Neural progenitor cell (in vitro differentiated cells): ENCODE results near the gene MPRIP.
"Not testable (repeated sequence)": the region's sequence is repeated elsewhere in the genome, so short reads cannot be mapped to it uniquely, and the experiment has no call there.

Source experiments
- EZH2 ChIP-seq: fragments of 200-600 bp; sonication (generic); IDR thresholded peaks from 2 replicates; pipeline ENCODE4 v1.6.1; 2017; ENCODE audit warnings: antibody characterized with exemption, mild to moderate bottlenecking, moderate library complexity
- EZH2phosphoT487 ChIP-seq: fragments of 200-600 bp; sonication (generic); IDR thresholded peaks from 2 replicates; pipeline ENCODE4 v1.6.1; 2017; ENCODE audit warnings: antibody characterized with exemption
- TF ChIP-seq, protein P1 (sequence below): fragments of 200-600 bp; sonication (generic); IDR thresholded peaks from 2 replicates; pipeline ENCODE4 v1.5.1; 2017; ENCODE audit warnings: antibody characterized with exemption, mild to moderate bottlenecking

DNA sequence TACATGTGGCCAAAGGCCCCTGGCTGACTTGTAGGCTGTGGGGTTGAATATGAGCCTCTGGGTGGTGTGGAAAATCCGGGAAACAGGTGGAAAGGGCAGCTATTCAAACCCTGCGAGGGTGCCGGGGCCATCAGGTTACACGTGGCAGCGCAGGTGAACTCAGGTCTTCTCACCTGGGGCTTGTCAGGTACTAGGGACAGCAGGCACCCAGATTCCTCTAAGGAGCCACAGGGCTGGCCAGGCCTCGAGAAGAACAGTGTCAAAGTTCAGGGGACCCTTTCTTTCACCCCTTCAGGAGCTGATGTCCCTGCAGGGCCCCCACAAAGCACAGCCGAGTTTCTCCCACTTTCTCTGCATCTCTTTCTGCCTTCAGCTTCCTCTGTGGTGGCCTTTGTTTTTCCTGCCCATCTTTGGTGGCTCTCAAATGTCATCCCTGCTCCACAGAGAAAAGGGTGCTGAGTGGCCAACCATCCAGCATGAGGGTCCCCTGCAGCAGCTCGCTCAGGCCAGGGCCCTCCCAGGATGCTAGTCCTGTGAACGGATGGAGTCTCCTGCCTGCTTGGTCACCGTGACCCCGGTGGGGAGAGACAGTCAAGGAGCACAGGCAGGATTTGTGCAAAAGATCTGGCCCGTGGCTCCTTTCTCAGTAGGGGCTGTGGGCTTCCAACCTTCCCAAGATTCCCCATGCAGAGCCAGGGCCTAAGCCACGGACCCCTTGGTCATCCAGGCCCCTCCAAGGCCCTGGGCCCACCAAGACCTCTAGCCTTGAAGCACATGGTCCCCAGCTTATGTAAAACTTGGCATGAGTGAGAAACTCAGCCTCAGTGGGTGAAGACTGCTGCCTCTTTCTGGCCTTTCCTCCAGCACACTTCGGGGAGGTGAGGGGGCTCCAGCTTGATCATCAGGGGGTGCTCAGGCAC is 28.2 kb upstream of the MPRIP start:
- TF ChIP-seq, protein P1, sequence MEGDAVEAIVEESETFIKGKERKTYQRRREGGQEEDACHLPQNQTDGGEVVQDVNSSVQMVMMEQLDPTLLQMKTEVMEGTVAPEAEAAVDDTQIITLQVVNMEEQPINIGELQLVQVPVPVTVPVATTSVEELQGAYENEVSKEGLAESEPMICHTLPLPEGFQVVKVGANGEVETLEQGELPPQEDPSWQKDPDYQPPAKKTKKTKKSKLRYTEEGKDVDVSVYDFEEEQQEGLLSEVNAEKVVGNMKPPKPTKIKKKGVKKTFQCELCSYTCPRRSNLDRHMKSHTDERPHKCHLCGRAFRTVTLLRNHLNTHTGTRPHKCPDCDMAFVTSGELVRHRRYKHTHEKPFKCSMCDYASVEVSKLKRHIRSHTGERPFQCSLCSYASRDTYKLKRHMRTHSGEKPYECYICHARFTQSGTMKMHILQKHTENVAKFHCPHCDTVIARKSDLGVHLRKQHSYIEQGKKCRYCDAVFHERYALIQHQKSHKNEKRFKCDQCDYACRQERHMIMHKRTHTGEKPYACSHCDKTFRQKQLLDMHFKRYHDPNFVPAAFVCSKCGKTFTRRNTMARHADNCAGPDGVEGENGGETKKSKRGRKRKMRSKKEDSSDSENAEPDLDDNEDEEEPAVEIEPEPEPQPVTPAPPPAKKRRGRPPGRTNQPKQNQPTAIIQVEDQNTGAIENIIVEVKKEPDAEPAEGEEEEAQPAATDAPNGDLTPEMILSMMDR, result not testable (repeated sequence)
- TF ChIP-seq EZH2phosphoT487, EZH2: not testable (repeated sequence)
